Bronchial epithelial cell (primary cell): ENCODE measurements around the gene FAM47C. TPM values are rescaled to one million over a fixed set of nuclear protein-coding genes. Genes with fewer than 3 reads are reported as not detected.
"Not testable (repeated sequence)": the region's sequence is repeated elsewhere in the genome, so short reads cannot be mapped to it uniquely, and the experiment has no call there.

Experiments
- DNase-seq: peaks from one replicate; pipeline ENCODE4 v3.0.0-alpha.2; 2010; ENCODE audit warnings: low read depth
- FAIRE-seq: peaks from 2 replicates; lab custom pipeline; 2011; peaks lifted over from hg19 to GRCh38; lab: Jason Lieb, UNC
- H3K27me3 ChIP-seq: 2 replicates; pipeline ENCODE4 v1.5.1; 2011; ENCODE audit warnings: low read length; ENCODE audit not compliant: control insufficient read depth, insufficient read depth
- H3K36me3 ChIP-seq: 2 replicates; pipeline ENCODE4 v1.5.1; 2011; ENCODE audit warnings: low read length; ENCODE audit not compliant: control insufficient read depth, insufficient read depth
- H3K4me3 ChIP-seq: 2 replicates; pipeline ENCODE4 v1.5.1; 2011; ENCODE audit warnings: mild to moderate bottlenecking, low read depth, low read length, control low read depth
- total RNA-seq: library from RNA; depleted of rRNA; stranded (reverse); fragments of >200 nt; gene quantifications from 2 replicates; pipeline ENCODE4 v1.2.1, GENCODE V29; 2014
- TF ChIP-seq, protein P1 (sequence below): IDR thresholded peaks from 2 replicates; pipeline ENCODE4 v1.5.1; 2011; ENCODE audit warnings: mild to moderate bottlenecking, moderate library complexity, low read length, control low read depth, inconsistent platforms; ENCODE audit not compliant: insufficient read depth, severe bottlenecking

The FAM47C gene
- total RNA-seq, 1 donor from 2014 or later: not detected

DNA sequence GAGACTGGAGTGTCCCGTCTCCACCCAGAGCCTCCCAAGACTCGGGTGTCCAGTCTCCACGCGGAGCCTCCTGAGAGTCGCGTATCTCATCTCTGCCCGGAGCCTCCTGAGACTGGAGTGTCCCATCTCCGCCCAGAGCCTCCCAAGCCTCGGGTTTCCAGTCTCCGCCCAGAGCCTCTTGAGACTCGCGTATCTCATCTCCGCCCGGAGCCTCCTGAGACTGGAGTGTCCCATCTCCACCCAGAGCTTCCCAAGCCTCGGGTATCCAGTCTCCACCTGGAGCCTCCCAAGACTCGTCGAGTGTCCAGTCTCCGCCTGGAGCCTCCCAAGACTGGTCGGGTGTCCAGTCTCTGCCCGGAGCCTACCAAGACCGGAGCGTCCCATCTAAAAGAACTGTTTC, 2.3 kb downstream of the FAM47C start:
- no peak for DNase-seq
- peak; percentile 88 for FAIRE-seq
- TF ChIP-seq, protein P1, sequence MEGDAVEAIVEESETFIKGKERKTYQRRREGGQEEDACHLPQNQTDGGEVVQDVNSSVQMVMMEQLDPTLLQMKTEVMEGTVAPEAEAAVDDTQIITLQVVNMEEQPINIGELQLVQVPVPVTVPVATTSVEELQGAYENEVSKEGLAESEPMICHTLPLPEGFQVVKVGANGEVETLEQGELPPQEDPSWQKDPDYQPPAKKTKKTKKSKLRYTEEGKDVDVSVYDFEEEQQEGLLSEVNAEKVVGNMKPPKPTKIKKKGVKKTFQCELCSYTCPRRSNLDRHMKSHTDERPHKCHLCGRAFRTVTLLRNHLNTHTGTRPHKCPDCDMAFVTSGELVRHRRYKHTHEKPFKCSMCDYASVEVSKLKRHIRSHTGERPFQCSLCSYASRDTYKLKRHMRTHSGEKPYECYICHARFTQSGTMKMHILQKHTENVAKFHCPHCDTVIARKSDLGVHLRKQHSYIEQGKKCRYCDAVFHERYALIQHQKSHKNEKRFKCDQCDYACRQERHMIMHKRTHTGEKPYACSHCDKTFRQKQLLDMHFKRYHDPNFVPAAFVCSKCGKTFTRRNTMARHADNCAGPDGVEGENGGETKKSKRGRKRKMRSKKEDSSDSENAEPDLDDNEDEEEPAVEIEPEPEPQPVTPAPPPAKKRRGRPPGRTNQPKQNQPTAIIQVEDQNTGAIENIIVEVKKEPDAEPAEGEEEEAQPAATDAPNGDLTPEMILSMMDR: no peak
- H3K36me3 ChIP-seq: no peaks in the 10 kb centered on the region
- no peaks in the 10 kb centered on the region for H3K27me3 ChIP-seq
- H3K4me3 ChIP-seq: no peak overlapping the region

DNA sequence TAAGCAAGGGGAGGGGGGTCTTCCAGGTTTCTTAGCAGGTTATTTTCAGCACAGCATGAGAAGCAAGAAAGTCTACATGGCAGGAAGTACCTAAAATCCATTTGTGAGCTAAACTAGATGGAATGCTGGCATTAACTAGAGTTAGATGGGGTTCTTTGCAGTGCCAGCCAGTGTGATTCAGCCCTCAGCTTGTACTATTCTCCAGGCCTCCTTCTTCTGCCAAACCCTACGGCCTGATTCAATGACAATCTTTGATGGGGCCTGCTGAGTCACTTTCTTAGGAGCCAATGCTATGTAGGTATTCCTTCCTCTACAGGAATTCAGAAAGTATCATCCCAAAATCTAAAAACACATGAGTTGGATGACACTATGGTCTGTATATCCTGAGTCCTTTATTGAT, 26.1 kb downstream of the FAM47C start:
- H3K27me3 ChIP-seq, H3K36me3 ChIP-seq, H3K4me3 ChIP-seq: not testable (repeated sequence)
- DNase-seq (peak; percentile 23), FAIRE-seq (peak; percentile 97)

DNA sequence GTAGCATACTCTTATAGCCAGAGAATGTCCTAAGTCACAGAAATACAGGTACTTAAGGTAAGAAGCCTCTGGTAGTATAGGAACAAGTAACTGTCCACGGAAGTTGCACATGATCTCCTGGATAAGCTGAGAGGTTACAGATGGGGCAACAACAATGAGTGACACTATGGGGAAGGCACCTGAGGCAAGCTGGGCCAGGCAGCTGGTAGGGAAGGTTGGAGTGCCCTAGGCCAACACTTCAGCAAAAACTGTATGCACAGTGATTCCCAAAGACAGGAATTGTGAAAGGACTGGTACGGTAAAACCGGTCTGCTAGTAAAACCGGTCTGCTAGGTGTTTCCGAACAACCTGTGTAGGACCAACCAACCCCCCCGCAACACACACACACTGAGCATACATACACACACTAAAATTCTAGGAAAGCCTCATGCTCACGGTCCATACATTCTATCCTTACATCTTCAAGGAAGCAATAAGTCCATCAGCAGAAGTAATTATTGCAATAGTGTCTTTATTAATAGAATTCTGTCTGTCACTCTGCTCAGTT, 28.6 kb downstream of the FAM47C start:
- H3K4me3 ChIP-seq, H3K27me3 ChIP-seq, H3K36me3 ChIP-seq: not testable (repeated sequence)
- peak; percentile 0 for DNase-seq
- FAIRE-seq: peak; percentile 98

DNA sequence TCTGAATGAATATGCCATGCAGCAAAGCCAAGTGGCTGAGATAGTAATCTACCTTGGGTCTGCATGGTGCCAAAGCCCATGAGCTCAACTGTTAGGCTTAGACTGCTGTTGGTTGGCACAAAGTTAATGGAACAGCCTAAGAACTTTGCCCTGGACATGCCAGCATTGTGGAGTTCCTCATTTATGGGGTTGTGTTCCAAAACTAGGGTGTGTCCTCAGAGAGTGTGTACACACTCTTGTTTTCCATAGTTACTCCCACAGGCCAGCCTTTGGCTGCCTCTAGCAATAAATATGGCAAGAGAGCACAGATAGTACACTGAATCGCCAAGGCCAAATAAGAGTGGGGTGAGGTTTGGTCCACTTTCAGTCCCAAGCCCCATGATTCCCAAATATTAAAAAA, 30.6 kb downstream of the FAM47C start:
- not testable (repeated sequence) for H3K27me3 ChIP-seq, DNase-seq
- FAIRE-seq: peak; percentile 89

DNA sequence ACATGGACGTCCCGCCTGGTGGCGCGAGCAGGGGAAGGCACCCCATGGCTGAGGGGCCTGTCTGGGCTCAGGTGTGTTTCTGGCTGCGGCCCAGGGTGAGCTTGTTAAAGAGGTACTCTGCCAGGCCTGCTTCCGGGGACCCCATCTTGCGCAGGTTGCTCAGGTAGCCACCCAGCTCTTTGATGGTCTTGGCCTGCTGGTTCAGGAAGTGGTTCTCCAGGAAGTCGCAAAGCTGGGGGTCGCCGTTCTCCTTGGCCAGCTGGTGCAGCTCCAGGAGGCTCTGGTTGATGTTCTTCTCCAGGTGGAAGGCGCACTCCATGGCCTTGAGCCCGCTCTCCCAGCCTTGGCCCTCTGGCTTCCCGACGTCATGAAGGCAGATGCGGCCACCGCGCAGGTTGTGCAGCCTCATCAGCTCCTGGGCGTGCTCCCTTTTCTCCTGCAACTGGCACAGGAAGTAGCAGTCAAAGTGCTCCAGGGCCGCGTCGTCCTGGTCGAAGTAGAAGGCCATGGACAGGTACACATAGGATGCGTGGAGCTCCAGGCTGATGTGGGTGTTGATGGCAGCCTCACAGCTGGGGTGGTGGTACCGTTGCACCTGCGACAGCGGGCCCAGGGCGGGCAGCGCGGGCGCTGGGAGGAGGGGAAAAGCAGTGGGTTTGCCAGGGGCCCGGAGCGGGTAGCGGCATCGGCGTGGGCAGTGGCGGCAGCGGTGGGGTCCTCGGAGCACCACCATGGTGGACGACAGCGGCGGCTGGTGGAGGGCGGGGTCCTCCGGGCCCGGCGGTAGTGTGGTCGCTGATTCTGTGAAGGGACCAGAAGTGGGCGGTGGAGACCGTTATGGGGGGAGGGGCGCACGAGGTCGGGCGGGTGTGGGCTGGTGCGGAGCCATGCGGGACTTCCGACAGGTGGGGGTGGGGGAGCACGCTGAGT, 35.1 kb downstream of the FAM47C start:
- not testable (repeated sequence) for H3K36me3 ChIP-seq, H3K4me3 ChIP-seq, FAIRE-seq, H3K27me3 ChIP-seq, DNase-seq

More for the DNA sequence above, 30.6 kb downstream of the FAM47C start:
- not testable (repeated sequence) for H3K4me3 ChIP-seq, H3K36me3 ChIP-seq

DNA sequence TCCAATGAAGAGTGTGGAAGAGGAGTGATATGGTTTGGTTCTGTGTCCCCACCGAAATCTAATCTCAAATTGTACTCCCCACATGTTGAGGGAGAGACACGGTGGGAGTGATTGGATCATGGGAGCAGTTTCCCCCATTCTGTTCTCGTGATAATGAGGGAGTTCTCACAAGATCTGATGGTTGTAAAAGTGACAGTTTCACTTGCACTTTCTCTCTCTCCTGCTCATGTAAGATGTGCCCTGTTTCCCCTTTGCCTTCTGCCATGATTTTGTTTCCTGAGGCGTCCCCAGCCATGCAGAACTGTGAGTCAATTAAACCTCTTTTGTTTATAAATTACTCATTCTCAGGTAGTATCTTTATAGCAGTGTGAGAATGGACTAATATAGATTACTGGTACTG, 39.6 kb downstream of the FAM47C start:
- DNase-seq (no peak), FAIRE-seq (no peak)
- TF ChIP-seq, protein P1: no peak
- H3K27me3 ChIP-seq: no peaks in the 10 kb centered on the region
- no peaks in the 10 kb centered on the region for H3K36me3 ChIP-seq
- no peak overlapping the region for H3K4me3 ChIP-seq

DNA sequence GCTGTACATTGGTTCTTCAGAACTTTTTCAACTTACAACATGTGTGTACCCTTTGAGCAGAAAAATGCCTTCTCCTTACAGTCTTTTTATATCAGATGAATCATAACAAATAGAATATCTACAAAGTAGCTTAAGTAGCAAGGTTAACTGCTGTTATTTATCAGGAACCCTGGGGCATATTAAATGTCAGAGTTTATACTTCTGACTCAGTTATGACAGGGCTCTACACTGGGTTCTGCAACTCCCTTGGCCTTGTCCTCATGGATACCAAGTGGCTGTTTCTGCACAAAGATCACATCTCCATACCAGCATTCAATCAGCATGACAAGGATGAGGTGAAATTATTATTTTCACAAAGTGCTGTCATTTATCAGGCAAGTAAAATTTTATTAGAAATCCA, 49.4 kb downstream of the FAM47C start:
- peak; percentile 72 for FAIRE-seq

DNA sequence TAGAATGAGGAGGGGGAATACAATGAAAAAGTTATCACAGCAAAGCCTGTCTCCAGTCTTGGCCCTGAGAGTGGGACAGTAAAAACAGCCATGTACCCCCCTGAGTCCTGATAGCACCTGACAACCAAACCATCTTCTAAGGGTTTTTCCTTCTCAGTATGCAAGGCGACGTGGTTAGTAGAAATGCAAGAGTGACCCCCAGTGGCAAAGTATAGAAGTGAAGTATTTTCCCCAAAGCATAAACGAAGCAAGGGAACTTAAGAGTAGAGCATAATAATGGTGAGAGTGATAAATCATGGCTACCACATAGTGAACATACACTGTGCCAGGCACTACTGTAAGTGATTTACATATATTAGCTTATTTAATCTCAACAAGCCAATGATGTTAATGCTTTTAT, 52.8 kb downstream of the FAM47C start:
- Histone ChIP-seq H3K27me3 (no peaks in the 10 kb centered on the region), H3K4me3 (no peak overlapping the region), H3K36me3 (no peaks in the 10 kb centered on the region)
- TF ChIP-seq, protein P1: peak; percentile 42
- DNase-seq (peak; percentile 45), FAIRE-seq (peak; percentile 88)

More for the DNA sequence above, 49.4 kb downstream of the FAM47C start:
- not testable (repeated sequence) for H3K4me3 ChIP-seq, H3K27me3 ChIP-seq, H3K36me3 ChIP-seq
- DNase-seq: peak; percentile 10
